Measurements from ENCODE around the gene EIF2S2.

The EIF2S2 gene

DNA sequence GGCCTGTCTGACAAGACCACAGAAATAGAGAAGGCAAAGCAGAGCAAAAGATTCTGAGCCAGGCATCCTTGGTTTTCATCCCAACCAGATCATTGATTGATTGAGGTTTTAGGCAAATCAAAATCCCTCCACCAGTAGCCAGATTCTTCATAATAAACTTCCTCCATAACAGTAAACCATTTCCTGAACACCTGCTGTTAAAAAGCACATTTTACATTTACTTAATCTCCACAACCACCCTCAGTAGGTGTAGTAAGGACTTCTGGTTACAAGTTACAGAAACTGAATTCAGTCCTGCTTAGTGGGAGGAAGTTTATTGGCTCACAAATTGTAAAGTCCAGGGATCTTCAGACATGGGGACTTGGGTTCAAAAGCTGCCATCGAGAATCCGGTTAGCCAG, 28.3 kb downstream of the EIF2S2 start:
- TF ChIP-seq, protein P1, sequence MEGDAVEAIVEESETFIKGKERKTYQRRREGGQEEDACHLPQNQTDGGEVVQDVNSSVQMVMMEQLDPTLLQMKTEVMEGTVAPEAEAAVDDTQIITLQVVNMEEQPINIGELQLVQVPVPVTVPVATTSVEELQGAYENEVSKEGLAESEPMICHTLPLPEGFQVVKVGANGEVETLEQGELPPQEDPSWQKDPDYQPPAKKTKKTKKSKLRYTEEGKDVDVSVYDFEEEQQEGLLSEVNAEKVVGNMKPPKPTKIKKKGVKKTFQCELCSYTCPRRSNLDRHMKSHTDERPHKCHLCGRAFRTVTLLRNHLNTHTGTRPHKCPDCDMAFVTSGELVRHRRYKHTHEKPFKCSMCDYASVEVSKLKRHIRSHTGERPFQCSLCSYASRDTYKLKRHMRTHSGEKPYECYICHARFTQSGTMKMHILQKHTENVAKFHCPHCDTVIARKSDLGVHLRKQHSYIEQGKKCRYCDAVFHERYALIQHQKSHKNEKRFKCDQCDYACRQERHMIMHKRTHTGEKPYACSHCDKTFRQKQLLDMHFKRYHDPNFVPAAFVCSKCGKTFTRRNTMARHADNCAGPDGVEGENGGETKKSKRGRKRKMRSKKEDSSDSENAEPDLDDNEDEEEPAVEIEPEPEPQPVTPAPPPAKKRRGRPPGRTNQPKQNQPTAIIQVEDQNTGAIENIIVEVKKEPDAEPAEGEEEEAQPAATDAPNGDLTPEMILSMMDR (IDR thresholded peaks at IDR 0.05; ENCODE audit: insufficient read depth, low read length, poor library complexity, severe bottlenecking) = no peak
- TF ChIP-seq EZH2phosphoT487 (conservative IDR thresholded peaks at IDR 0.05; ENCODE audit: low read length) = no peak
- H3K9ac ChIP-seq (ENCODE audit: low read length) = no peak overlapping the region
- no peaks in the 10 kb centered on the region for H3K9me3 ChIP-seq (ENCODE audit: insufficient read depth, low read length)
- H3K79me2 ChIP-seq (ENCODE audit: insufficient read depth, low read length) = no peaks in the 10 kb centered on the region
- H3K27me3 ChIP-seq (ENCODE audit: low read length) = no peaks in the 10 kb centered on the region
- H3K4me3 ChIP-seq (ENCODE audit: insufficient read depth, low read length, poor library complexity, severe bottlenecking) = no peak overlapping the region
- H4K20me1 ChIP-seq (ENCODE audit: low read depth, low read length) = peaks cover 3% of the 10 kb centered on the region; the same call in 1 of the 2 replicates
- H3K27ac ChIP-seq (ENCODE audit: low read depth, low read length) = no peak overlapping the region; the same call in 1 of the 2 replicates
- H3K9me2 ChIP-seq (replicated peaks; ENCODE audit: insufficient read depth, low read length) = no peaks in the 10 kb centered on the region
- H3K4me2 ChIP-seq (ENCODE audit: low read depth, low read length, poor library complexity, severe bottlenecking) = no peak overlapping the region
- no peak overlapping the region for H2AFZ ChIP-seq (ENCODE audit: low read depth, low read length, severe bottlenecking)
- peaks cover 9% of the 10 kb centered on the region; the same call in 1 of the 2 replicates for H3K36me3 ChIP-seq (ENCODE audit: low read length)
- peaks cover 35% of the 10 kb centered on the region for H3F3A ChIP-seq (ENCODE audit: insufficient read depth)

DNA sequence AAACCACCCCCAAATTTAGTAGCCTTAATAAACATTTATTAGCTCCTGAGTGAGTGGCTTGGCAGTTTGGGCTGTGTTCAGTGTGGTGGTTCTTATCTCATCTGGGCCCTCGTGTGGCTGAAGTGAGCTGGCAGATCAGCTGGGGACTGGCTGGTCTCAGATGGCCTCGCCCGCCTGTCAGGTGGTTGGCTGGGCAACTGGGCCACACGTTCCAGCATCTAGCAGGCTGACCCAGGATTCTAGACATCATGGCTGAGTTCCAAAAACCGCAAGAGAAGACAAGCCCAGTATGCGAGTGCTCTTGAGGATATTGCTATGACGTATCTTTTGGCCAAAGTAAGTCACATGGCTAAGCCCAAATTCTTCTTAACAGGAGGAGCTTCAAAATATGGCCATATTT, 28.9 kb downstream of the EIF2S2 start:
- Histone ChIP-seq H3K27ac (ENCODE audit: low read depth, low read length) (no peak overlapping the region), H3K79me2 (ENCODE audit: insufficient read depth, low read length) (no peaks in the 10 kb centered on the region), H3K9me2 (replicated peaks; ENCODE audit: insufficient read depth, low read length) (no peaks in the 10 kb centered on the region), H3K27me3 (ENCODE audit: low read length) (no peaks in the 10 kb centered on the region), H3K9ac (ENCODE audit: low read length) (no peak overlapping the region), H3K36me3 (ENCODE audit: low read length) (peaks cover 5% of the 10 kb centered on the region; the same call in 1 of the 2 replicates), H2AFZ (ENCODE audit: low read depth, low read length, severe bottlenecking) (no peak overlapping the region), H3K4me3 (ENCODE audit: insufficient read depth, low read length, poor library complexity, severe bottlenecking) (no peak overlapping the region), H4K20me1 (ENCODE audit: low read depth, low read length) (peaks cover 3% of the 10 kb centered on the region; the same call in 1 of the 2 replicates), H3F3A (ENCODE audit: insufficient read depth) (peaks cover 29% of the 10 kb centered on the region), H3K4me2 (ENCODE audit: low read depth, low read length, poor library complexity, severe bottlenecking) (no peak overlapping the region), H3K9me3 (ENCODE audit: insufficient read depth, low read length) (no peaks in the 10 kb centered on the region)
- TF ChIP-seq, protein P1 (IDR thresholded peaks at IDR 0.05; ENCODE audit: insufficient read depth, low read length, poor library complexity, severe bottlenecking) = no peak
- no peak for TF ChIP-seq EZH2phosphoT487 (conservative IDR thresholded peaks at IDR 0.05; ENCODE audit: low read length)

DNA sequence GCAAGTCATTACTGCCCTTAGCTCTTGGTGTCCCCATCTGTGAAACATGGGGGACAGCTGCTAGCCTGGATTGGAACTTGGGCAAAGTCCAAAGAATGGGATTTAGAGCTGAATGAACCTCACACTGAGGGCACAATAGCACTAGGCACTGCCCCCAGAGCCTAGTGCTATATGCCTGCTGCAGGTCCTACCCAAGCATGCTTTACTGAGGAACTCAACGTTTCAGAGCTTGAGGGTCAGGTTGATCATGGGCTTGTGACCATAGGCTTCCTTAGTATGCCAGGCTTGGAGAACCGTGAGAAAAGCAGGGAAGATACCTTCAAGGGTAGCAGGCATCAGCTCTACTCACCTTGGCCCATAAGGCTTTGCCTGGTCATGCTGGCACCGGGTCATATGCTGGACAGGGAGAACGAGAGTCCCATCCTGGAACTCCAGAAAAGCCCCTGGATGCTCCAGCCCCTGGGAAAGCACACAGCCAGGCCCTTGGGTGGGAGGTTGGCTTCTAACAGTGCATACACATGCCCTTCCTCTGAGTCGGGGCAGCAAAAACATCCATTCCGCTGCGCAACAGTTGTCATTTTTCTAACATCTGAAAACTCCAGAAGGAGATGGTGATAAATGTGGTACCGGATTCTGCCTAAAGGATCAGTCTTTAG, 29.7 kb downstream of the EIF2S2 start:
- Histone ChIP-seq H3K36me3 (ENCODE audit: low read length) (peaks cover 3% of the 10 kb centered on the region; the same call in 1 of the 2 replicates), H3K27ac (ENCODE audit: low read depth, low read length) (no peak overlapping the region), H3K9me3 (ENCODE audit: insufficient read depth, low read length) (no peaks in the 10 kb centered on the region), H3K9ac (ENCODE audit: low read length) (no peak overlapping the region), H3K27me3 (ENCODE audit: low read length) (no peaks in the 10 kb centered on the region), H3K79me2 (ENCODE audit: insufficient read depth, low read length) (no peaks in the 10 kb centered on the region), H4K20me1 (ENCODE audit: low read depth, low read length) (peaks cover 3% of the 10 kb centered on the region; the same call in 1 of the 2 replicates), H3K9me2 (replicated peaks; ENCODE audit: insufficient read depth, low read length) (no peaks in the 10 kb centered on the region), H3K4me3 (ENCODE audit: insufficient read depth, low read length, poor library complexity, severe bottlenecking) (no peak overlapping the region), H2AFZ (ENCODE audit: low read depth, low read length, severe bottlenecking) (no peak overlapping the region), H3K4me2 (ENCODE audit: low read depth, low read length, poor library complexity, severe bottlenecking) (no peak overlapping the region), H3F3A (ENCODE audit: insufficient read depth) (peaks cover 25% of the 10 kb centered on the region)
- no peak for TF ChIP-seq EZH2phosphoT487 (conservative IDR thresholded peaks at IDR 0.05; ENCODE audit: low read length)
- TF ChIP-seq, protein P1 (IDR thresholded peaks at IDR 0.05; ENCODE audit: insufficient read depth, low read length, poor library complexity, severe bottlenecking) = no peak

All from SU-DHL-6 (cell line).